ENCODE measurements around the gene USHBP1. TPM values are rescaled to one million over a fixed set of nuclear protein-coding genes. Genes with fewer than 3 reads are reported as not detected.

USHBP1 gene
- total and polyA plus RNA-seq, 2 of the 13 experiments (the other 11 are each of a cell fraction or from before 2014, with no cell fraction given), result 0.15 to 1.5 TPM

- 0 out of 2 replicates have a peak, but pooled peaks have one; percentile 44 for TF ChIP-seq REL (CRISPR knock-in tag; conservative IDR thresholded peaks at IDR 0.05)
- no peak for TF ChIP-seq PAWR (CRISPR knock-in tag; IDR thresholded peaks at IDR 0.05; ENCODE audit: borderline replicate concordance)
- peak; percentile 84 for TF ChIP-seq PHF8 (CRISPR knock-in tag; IDR thresholded peaks at IDR 0.05)
- no peak for TF ChIP-seq IRF1 (CRISPR knock-in tag; IDR thresholded peaks at IDR 0.05; ENCODE audit: low read depth)
- TF ChIP-seq TBX2 (CRISPR knock-in tag; IDR thresholded peaks at IDR 0.05; ENCODE audit: borderline replicate concordance), result peak; percentile 84
- peak; percentile 15; the same call in 1 of the 2 replicates for TF ChIP-seq MTA1 (CRISPR knock-in tag; IDR thresholded peaks at IDR 0.05; ENCODE audit: borderline replicate concordance)
- TF ChIP-seq, protein P1, sequence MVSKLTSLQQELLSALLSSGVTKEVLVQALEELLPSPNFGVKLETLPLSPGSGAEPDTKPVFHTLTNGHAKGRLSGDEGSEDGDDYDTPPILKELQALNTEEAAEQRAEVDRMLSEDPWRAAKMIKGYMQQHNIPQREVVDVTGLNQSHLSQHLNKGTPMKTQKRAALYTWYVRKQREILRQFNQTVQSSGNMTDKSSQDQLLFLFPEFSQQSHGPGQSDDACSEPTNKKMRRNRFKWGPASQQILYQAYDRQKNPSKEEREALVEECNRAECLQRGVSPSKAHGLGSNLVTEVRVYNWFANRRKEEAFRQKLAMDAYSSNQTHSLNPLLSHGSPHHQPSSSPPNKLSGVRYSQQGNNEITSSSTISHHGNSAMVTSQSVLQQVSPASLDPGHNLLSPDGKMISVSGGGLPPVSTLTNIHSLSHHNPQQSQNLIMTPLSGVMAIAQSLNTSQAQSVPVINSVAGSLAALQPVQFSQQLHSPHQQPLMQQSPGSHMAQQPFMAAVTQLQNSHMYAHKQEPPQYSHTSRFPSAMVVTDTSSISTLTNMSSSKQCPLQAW (CRISPR knock-in tag; IDR thresholded peaks at IDR 0.05), result peak; percentile 81; the same call in 1 of the 2 replicates
- TF ChIP-seq, protein P2, sequence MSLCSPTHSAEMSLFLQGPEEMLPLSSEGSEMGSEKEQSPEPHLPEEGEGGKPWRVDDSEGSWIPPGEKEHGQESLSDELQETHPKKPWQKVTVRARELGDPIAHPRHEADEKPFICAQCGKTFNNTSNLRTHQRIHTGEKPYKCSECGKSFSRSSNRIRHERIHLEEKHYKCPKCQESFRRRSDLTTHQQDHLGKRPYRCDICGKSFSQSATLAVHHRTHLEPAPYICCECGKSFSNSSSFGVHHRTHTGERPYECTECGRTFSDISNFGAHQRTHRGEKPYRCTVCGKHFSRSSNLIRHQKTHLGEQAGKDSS (CRISPR knock-in tag; IDR thresholded peaks at IDR 0.05; ENCODE audit: borderline replicate concordance, low read depth), result no peak
- peak; percentile 64 for TF ChIP-seq GATAD2A (CRISPR knock-in tag; IDR thresholded peaks at IDR 0.05)
- TF ChIP-seq ZNF652 (CRISPR knock-in tag; IDR thresholded peaks at IDR 0.05; ENCODE audit: borderline replicate concordance, low read depth), result peak; percentile 100
- TF ChIP-seq RFXANK (CRISPR knock-in tag; IDR thresholded peaks at IDR 0.05), result 0 out of 2 replicates have a peak, but pooled peaks have one; percentile 38
- 0 out of 2 replicates have a peak, but pooled peaks have one; percentile 79 for TF ChIP-seq EEA1 (CRISPR knock-in tag; IDR thresholded peaks at IDR 0.05; ENCODE audit: borderline replicate concordance)
- peak; percentile 89 for TF ChIP-seq SAFB2 (CRISPR knock-in tag; IDR thresholded peaks at IDR 0.05; ENCODE audit: borderline replicate concordance, low read depth)
- TF ChIP-seq ZBTB38 (CRISPR knock-in tag; IDR thresholded peaks at IDR 0.05), result peak; percentile 48; the same call in 1 of the 2 replicates
- TF ChIP-seq, protein P3, sequence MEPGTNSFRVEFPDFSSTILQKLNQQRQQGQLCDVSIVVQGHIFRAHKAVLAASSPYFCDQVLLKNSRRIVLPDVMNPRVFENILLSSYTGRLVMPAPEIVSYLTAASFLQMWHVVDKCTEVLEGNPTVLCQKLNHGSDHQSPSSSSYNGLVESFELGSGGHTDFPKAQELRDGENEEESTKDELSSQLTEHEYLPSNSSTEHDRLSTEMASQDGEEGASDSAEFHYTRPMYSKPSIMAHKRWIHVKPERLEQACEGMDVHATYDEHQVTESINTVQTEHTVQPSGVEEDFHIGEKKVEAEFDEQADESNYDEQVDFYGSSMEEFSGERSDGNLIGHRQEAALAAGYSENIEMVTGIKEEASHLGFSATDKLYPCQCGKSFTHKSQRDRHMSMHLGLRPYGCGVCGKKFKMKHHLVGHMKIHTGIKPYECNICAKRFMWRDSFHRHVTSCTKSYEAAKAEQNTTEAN (CRISPR knock-in tag; conservative IDR thresholded peaks at IDR 0.05), result peak; percentile 56; the same call in 1 of the 2 replicates
- TF ChIP-seq KMT2B (CRISPR knock-in tag; IDR thresholded peaks at IDR 0.05), result peak; percentile 47
- peak; percentile 69 for TF ChIP-seq ZEB1 (IDR thresholded peaks at IDR 0.05; ENCODE audit: insufficient replicate concordance, low read depth)
- 0 out of 2 replicates have a peak, but pooled peaks have one; percentile 20 for TF ChIP-seq MAF1 (CRISPR knock-in tag; IDR thresholded peaks at IDR 0.05; ENCODE audit: borderline replicate concordance)
- 0 out of 2 replicates have a peak, but pooled peaks have one; percentile 57 for TF ChIP-seq ZNF335 (CRISPR knock-in tag; IDR thresholded peaks at IDR 0.05)
- TF ChIP-seq, protein P4, sequence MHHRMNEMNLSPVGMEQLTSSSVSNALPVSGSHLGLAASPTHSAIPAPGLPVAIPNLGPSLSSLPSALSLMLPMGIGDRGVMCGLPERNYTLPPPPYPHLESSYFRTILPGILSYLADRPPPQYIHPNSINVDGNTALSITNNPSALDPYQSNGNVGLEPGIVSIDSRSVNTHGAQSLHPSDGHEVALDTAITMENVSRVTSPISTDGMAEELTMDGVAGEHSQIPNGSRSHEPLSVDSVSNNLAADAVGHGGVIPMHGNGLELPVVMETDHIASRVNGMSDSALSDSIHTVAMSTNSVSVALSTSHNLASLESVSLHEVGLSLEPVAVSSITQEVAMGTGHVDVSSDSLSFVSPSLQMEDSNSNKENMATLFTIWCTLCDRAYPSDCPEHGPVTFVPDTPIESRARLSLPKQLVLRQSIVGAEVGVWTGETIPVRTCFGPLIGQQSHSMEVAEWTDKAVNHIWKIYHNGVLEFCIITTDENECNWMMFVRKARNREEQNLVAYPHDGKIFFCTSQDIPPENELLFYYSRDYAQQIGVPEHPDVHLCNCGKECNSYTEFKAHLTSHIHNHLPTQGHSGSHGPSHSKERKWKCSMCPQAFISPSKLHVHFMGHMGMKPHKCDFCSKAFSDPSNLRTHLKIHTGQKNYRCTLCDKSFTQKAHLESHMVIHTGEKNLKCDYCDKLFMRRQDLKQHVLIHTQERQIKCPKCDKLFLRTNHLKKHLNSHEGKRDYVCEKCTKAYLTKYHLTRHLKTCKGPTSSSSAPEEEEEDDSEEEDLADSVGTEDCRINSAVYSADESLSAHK (CRISPR knock-in tag; IDR thresholded peaks at IDR 0.05; ENCODE audit: borderline replicate concordance), result no peak
These were observed 38.3 kb downstream of the USHBP1 start, which contains the start of gene OCEL1 (continued) for GRCh38 chr19:17226002-17226933.

All from HepG2 (cell line).